GM18867 (cell line): ENCODE data around the gene KRT73.

Experiments
- ATAC-seq: cut with Tn5 transposase; IDR thresholded peaks from one replicate; pipeline ENCODE4 v1.9.1; 2021; ENCODE audit warnings: mild to moderate bottlenecking, moderate library complexity; ENCODE audit not compliant: unreplicated experiment

Gene KRT73

GRCh38 chr12:52618216-52618615, at the start of gene KRT73:
TSS of gene KRT73 (minus strand) at chr12:52618559. CDS start at chr12:52618524, 35 bp downstream.
- no peak for ATAC-seq

- ATAC-seq = no peak
Measured at GRCh38 chr12:52667931-52668330, 49.6 kb upstream of the KRT73 start.

GRCh38 chr12:52667509-52667908, 49.1 kb upstream of the KRT73 start:
- no peak for ATAC-seq

GRCh38 chr12:52666471-52666870, 48.1 kb upstream of the KRT73 start:
- ATAC-seq = no peak

- no peak for ATAC-seq
Measured at GRCh38 chr12:52663420-52663819, 45.1 kb upstream of the KRT73 start.

- no peak for ATAC-seq
Measured at GRCh38 chr12:52662918-52663229, 44.5 kb upstream of the KRT73 start.

- no peak for ATAC-seq
Measured at GRCh38 chr12:52662093-52662917, 43.9 kb upstream of the KRT73 start.

GRCh38 chr12:52661668-52662067, 43.3 kb upstream of the KRT73 start:
- ATAC-seq = no peak

GRCh38 chr12:52660934-52661499, 42.7 kb upstream of the KRT73 start:
- no peak for ATAC-seq

GRCh38 chr12:52659951-52660350, 41.6 kb upstream of the KRT73 start:
- ATAC-seq = no peak

GRCh38 chr12:52659395-52659794, 41.0 kb upstream of the KRT73 start:
- ATAC-seq = no peak

GRCh38 chr12:52658196-52658595, 39.8 kb upstream of the KRT73 start:
- ATAC-seq = no peak

GRCh38 chr12:52657250-52657902, 39.0 kb upstream of the KRT73 start:
- ATAC-seq = no peak

- ATAC-seq = no peak
Measured at GRCh38 chr12:52656616-52657015, 38.3 kb upstream of the KRT73 start.

GRCh38 chr12:52655720-52656124, 37.4 kb upstream of the KRT73 start:
- no peak for ATAC-seq

- ATAC-seq = no peak
Measured at GRCh38 chr12:52655251-52655650, 36.9 kb upstream of the KRT73 start.

GRCh38 chr12:52651726-52652261, 33.4 kb upstream of the KRT73 start, which contains the start of gene KRT2:
TSS of gene KRT2 (minus strand) at chr12:52652211. CDS start at chr12:52652142, 69 bp downstream.
- ATAC-seq = no peak

- ATAC-seq = no peak
Measured at GRCh38 chr12:52650520-52651081, 32.2 kb upstream of the KRT73 start.

GRCh38 chr12:52649066-52649465, 30.7 kb upstream of the KRT73 start:
- ATAC-seq = no peak

GRCh38 chr12:52648012-52648550, 29.7 kb upstream of the KRT73 start:
- no peak for ATAC-seq

- ATAC-seq = no peak
Measured at GRCh38 chr12:52647601-52648000, 29.2 kb upstream of the KRT73 start.
